H1 (cell line): Measurements from ENCODE around the gene PLB1. TPM values are rescaled to one million over a fixed set of nuclear protein-coding genes. Genes with fewer than 3 reads are reported as not detected.

Experiments used
- CTCF ChIA-PET: fragments of 300-600 bp; sonication (Branson Sonifier 250); formaldehyde crosslinking; loops from one replicate; lab custom pipeline; 2021; ENCODE audit not compliant: partially characterized antibody; lab: Charles Lee
- POLR2A ChIA-PET: fragments of 300-600 bp; sonication (Branson Sonifier 250); formaldehyde crosslinking; loops from one replicate; lab custom pipeline; 2021; ENCODE audit warnings: inconsistent platforms; ENCODE audit not compliant: partially characterized antibody; lab: Charles Lee
- DNase-seq, 2 experiments: peaks; one replicate each; pipeline versions ENCODE4 v3.0.0 to v3.0.0-alpha.2; 2010 to 2022; ENCODE audit warnings: low spot score in 2 of 2, low read depth in 1 of 2, mixed read lengths in 1 of 2
- FAIRE-seq: peaks from 2 replicates; lab custom pipeline; 2011; peaks lifted over from hg19 to GRCh38; lab: Jason Lieb, UNC
- H2AFZ ChIP-seq: 2 replicates; pipeline ENCODE4 v1.8.1; 2012; ENCODE audit warnings: low read length, inconsistent platforms
- H2AK5ac ChIP-seq: 2 replicates; pipeline ENCODE4 v1.6.1; 2013; ENCODE audit warnings: low read depth, low read length
- H2BK120ac ChIP-seq: replicated peaks from 2 replicates; pipeline ENCODE3; 2013; ENCODE audit warnings: low read depth, low read length, inconsistent platforms
- H2BK12ac ChIP-seq: 2 replicates; pipeline ENCODE4 v1.6.1; 2013; ENCODE audit warnings: low read depth, low read length
- H2BK15ac ChIP-seq: 2 replicates; pipeline ENCODE4 v1.6.1; 2013; ENCODE audit warnings: low read length
- H2BK20ac ChIP-seq: 2 replicates; pipeline ENCODE4 v1.6.1; 2013; ENCODE audit warnings: low read length
- H2BK5ac ChIP-seq: 2 replicates; pipeline ENCODE4 v1.6.1; 2013; ENCODE audit warnings: low read depth, low read length
- H3K14ac ChIP-seq: 2 replicates; pipeline ENCODE4 v1.6.1; 2013; ENCODE audit warnings: inconsistent platforms; ENCODE audit not compliant: insufficient read length
- H3K18ac ChIP-seq: 2 replicates; pipeline ENCODE4 v1.6.1; 2013; ENCODE audit warnings: low read length; ENCODE audit errors: extremely low read depth
- H3K23ac ChIP-seq: 2 replicates; pipeline ENCODE4 v1.6.1; 2013; ENCODE audit warnings: inconsistent platforms; ENCODE audit not compliant: insufficient read length
- H3K23me2 ChIP-seq: 2 replicates; pipeline ENCODE4 v1.6.1; 2013; ENCODE audit warnings: low read depth, low read length
- H3K27ac ChIP-seq: 2 replicates; pipeline ENCODE4 v1.6.1; 2011; ENCODE audit warnings: low read depth, low read length, inconsistent platforms
- H3K27me3 ChIP-seq, 4 experiments: replicated peaks in 1 of 4; 1 replicate in 1 of 4; 2 replicates in 3 of 4; pipeline versions ENCODE4 v1.6.1 to v1.8.1; 2011 to 2013; ENCODE audit warnings: low read length in 3 of 4, mild to moderate bottlenecking in 3 of 4, inconsistent platforms in 2 of 4, mixed read lengths in 2 of 4, moderate library complexity in 1 of 4; ENCODE audit not compliant: control insufficient read depth in 3 of 4, insufficient read depth in 3 of 4; ENCODE audit errors: extremely low read depth in 1 of 4
- H3K36me3 ChIP-seq, 4 experiments: 2 replicates each; pipeline versions ENCODE4 v1.6.1 to v1.8.1; 2011 to 2013; ENCODE audit warnings: mild to moderate bottlenecking in 4 of 4, low read length in 3 of 4, moderate library complexity in 2 of 4, control low read depth in 1 of 4, inconsistent platforms in 1 of 4; ENCODE audit not compliant: insufficient read depth in 4 of 4, control insufficient read depth in 2 of 4
- H3K4ac ChIP-seq: replicated peaks from 2 replicates; pipeline ENCODE3; 2013; ENCODE audit warnings: low read length, low read depth, mixed read lengths, inconsistent platforms; ENCODE audit not compliant: insufficient read length
- H3K4me1 ChIP-seq, 4 experiments: replicated peaks in 1 of 4; 1 replicate in 1 of 4; 2 replicates in 3 of 4; pipeline versions ENCODE4 v1.6.1 to v1.8.1; 2011 to 2013; ENCODE audit warnings: low read length in 3 of 4, inconsistent platforms in 2 of 4, mixed read lengths in 1 of 4; ENCODE audit not compliant: insufficient read depth in 4 of 4, control insufficient read depth in 3 of 4
- H3K4me2 ChIP-seq, 2 experiments: 2 replicates each; pipeline versions ENCODE4 v1.6.1 to v1.8.1; 2011 to 2013; ENCODE audit warnings: low read depth in 2 of 2, low read length in 2 of 2, control low read depth in 1 of 2, inconsistent platforms in 1 of 2, mild to moderate bottlenecking in 1 of 2; ENCODE audit not compliant: insufficient read depth in 1 of 2
- H3K4me3 ChIP-seq, 4 experiments: fragments of 200-600, 300-600 bp in 1 of 4; sonication (generic), shearing (Covaris generic), sonication (Bioruptor Twin) in 1 of 4; 2 replicates each; pipeline versions ENCODE4 v1.5.1 to v1.8.1; 2011 to 2016; ENCODE audit warnings: low read length in 4 of 4, low read depth in 3 of 4, control low read depth in 2 of 4, inconsistent platforms in 2 of 4, mild to moderate bottlenecking in 2 of 4, mixed read lengths in 1 of 4, moderate library complexity in 1 of 4; ENCODE audit not compliant: insufficient read depth in 2 of 4; ENCODE audit errors: extremely low read depth in 1 of 4
- H3K56ac ChIP-seq: replicated peaks from 2 replicates; pipeline ENCODE3; 2013; ENCODE audit warnings: low read depth, mild to moderate bottlenecking, mixed read lengths, low read length, inconsistent platforms; ENCODE audit not compliant: insufficient read length
- H3K79me1 ChIP-seq: 2 replicates; pipeline ENCODE4 v1.6.1; 2013; ENCODE audit warnings: low read depth, low read length, control low read depth
- H3K79me2 ChIP-seq, 2 experiments: 2 replicates each; pipeline versions ENCODE4 v1.6.1 to v1.8.1; 2012 to 2013; ENCODE audit warnings: low read length in 2 of 2, mild to moderate bottlenecking in 2 of 2, inconsistent platforms in 1 of 2; ENCODE audit not compliant: insufficient read depth in 2 of 2, control insufficient read depth in 1 of 2
- H3K9ac ChIP-seq, 4 experiments: replicated peaks in 1 of 4; 1 replicate in 1 of 4; 2 replicates in 3 of 4; pipeline versions ENCODE4 v1.6.1 to v1.8.1; 2011 to 2013; ENCODE audit warnings: low read depth in 3 of 4, low read length in 3 of 4, control low read depth in 2 of 4, mild to moderate bottlenecking in 2 of 4, moderate library complexity in 2 of 4, inconsistent platforms in 1 of 4; ENCODE audit errors: extremely low read depth in 1 of 4
- H3K9me3 ChIP-seq, 2 experiments: 2 replicates each; pipeline versions ENCODE4 v1.6.1 to v1.8.1; 2012 to 2013; ENCODE audit warnings: mild to moderate bottlenecking in 2 of 2, moderate library complexity in 2 of 2, control low read depth in 1 of 2, inconsistent platforms in 1 of 2, low read depth in 1 of 2, low read length in 1 of 2, mixed read lengths in 1 of 2; ENCODE audit not compliant: insufficient read depth in 2 of 2
- H4K20me1 ChIP-seq, 2 experiments: replicated peaks in 1 of 2; 2 replicates each; pipeline versions ENCODE3 to v1.8.1; 2011 to 2013; ENCODE audit warnings: inconsistent platforms in 2 of 2, low read length in 2 of 2, mild to moderate bottlenecking in 1 of 2; ENCODE audit not compliant: insufficient read depth in 2 of 2, control insufficient read depth in 1 of 2
- H4K5ac ChIP-seq: 2 replicates; pipeline ENCODE4 v1.6.1; 2013; ENCODE audit warnings: low read length, low read depth, mixed read lengths, inconsistent platforms; ENCODE audit not compliant: insufficient read length
- H4K8ac ChIP-seq: 2 replicates; pipeline ENCODE4 v1.8.0; 2013; ENCODE audit warnings: mild to moderate bottlenecking, moderate library complexity, low read length, inconsistent platforms; ENCODE audit not compliant: insufficient read depth; ENCODE audit errors: extremely low read depth
- H4K91ac ChIP-seq: replicated peaks from 2 replicates; pipeline ENCODE3; 2013; ENCODE audit warnings: low read length, mixed read lengths, inconsistent platforms; ENCODE audit not compliant: insufficient read length
- BCL11A ChIP-seq, 2 experiments: IDR thresholded peaks; one replicate each; pipeline ENCODE4 v1.6.1; 2011; ENCODE audit warnings: low read depth in 2 of 2, low read length in 2 of 2, mild to moderate bottlenecking in 2 of 2
- CEBPB ChIP-seq: IDR thresholded peaks from 2 replicates; pipeline ENCODE4 v1.6.1; 2012; ENCODE audit warnings: low read depth, low read length
- CHD2 ChIP-seq: IDR thresholded peaks from 2 replicates; pipeline ENCODE4 v1.6.1; 2012; ENCODE audit warnings: low read length, improper control_type of control experiment
- EP300 ChIP-seq, 2 experiments: IDR thresholded peaks; 1 replicate in 1 of 2; 2 replicates in 1 of 2; pipeline ENCODE4 v1.6.1; 2011 to 2012; ENCODE audit warnings: low read depth in 2 of 2, low read length in 2 of 2, mild to moderate bottlenecking in 2 of 2, borderline replicate concordance in 1 of 2, inconsistent platforms in 1 of 2, moderate library complexity in 1 of 2
- KDM4A ChIP-seq: IDR thresholded peaks from one replicate; pipeline ENCODE4 v1.7.1; 2012; ENCODE audit warnings: low read depth, mild to moderate bottlenecking, moderate library complexity, low read length, inconsistent platforms; ENCODE audit not compliant: severe bottlenecking
- MAX ChIP-seq: IDR thresholded peaks from 2 replicates; pipeline ENCODE4 v1.6.1; 2012; ENCODE audit warnings: inconsistent platforms
- POLR2AphosphoS5 ChIP-seq: IDR thresholded peaks from 2 replicates; pipeline ENCODE4 v1.6.1; 2011; ENCODE audit warnings: low read depth, low read length
- SAP30 ChIP-seq: fragments of 300-600 bp; sonication (generic); IDR thresholded peaks from 2 replicates; pipeline ENCODE4 v1.7.1; 2012; ENCODE audit warnings: low read length, moderate library complexity, mild to moderate bottlenecking, inconsistent platforms; ENCODE audit not compliant: insufficient read depth, insufficient replicate concordance
- SIRT6 ChIP-seq: IDR thresholded peaks from one replicate; pipeline ENCODE4 v1.7.1; 2012; ENCODE audit warnings: low read length, inconsistent platforms
- SP4 ChIP-seq: IDR thresholded peaks from 2 replicates; pipeline ENCODE4 v1.6.1; 2012; ENCODE audit warnings: low read length, inconsistent platforms
- YY1 ChIP-seq: IDR thresholded peaks from 2 replicates; pipeline ENCODE4 v1.6.1; 2011; ENCODE audit warnings: low read depth, mild to moderate bottlenecking, low read length
- WGBS, 2 experiments: shearing (Covaris generic) in 1 of 2; methylation state at CpG; one replicate each; pipeline versions ENCODE4 v1.1.6 to v1.1.7; 2013 to 2015; ENCODE audit warnings: low lambda C conversion rate in 2 of 2, mixed read lengths in 2 of 2, inconsistent platforms in 1 of 2, low coverage in 1 of 2, missing lambda C conversion rate in 1 of 2; ENCODE audit not compliant: insufficient replicate concordance in 2 of 2, insufficient coverage in 1 of 2, insufficient read length in 1 of 2; ENCODE audit errors: extremely low coverage in 1 of 2, missing lambda C conversion rate in 1 of 2; 5-methylcytosine and 5-hydroxymethylcytosine counted together
- polyA plus RNA-seq, 7 experiments: library from polyadenylated mRNA; depleted of rRNA in 3 of 7; stranded (reverse) in 5 of 7; unstranded in 2 of 7; fragments of >200 nt in 5 of 7; fragments of 200-250 nt in 2 of 7; gene quantifications; 1 replicate in 5 of 7; 2 replicates in 1 of 7; 4 replicates in 1 of 7; pipeline versions ENCODE4 v1.2.1 to v1.2.3, GENCODE V29; 2011 to 2013; ENCODE audit warnings: missing spikeins in 2 of 7, mixed read lengths in 2 of 7
- total RNA-seq: library from RNA; stranded (reverse); fragmentation: NEBNext Ultra II Directional; extraction: Animal tissue kit (Norgen Biotek cat#: 25700); gene quantifications from 2 replicates; pipeline ENCODE4 v1.2.1, GENCODE V29; 2021

The PLB1 gene
- total and polyA plus RNA-seq, 2 of the 8 experiments (the other 6 are each of a cell fraction or from before 2014, with no cell fraction given) = 0.20 to 0.36 TPM

DNA sequence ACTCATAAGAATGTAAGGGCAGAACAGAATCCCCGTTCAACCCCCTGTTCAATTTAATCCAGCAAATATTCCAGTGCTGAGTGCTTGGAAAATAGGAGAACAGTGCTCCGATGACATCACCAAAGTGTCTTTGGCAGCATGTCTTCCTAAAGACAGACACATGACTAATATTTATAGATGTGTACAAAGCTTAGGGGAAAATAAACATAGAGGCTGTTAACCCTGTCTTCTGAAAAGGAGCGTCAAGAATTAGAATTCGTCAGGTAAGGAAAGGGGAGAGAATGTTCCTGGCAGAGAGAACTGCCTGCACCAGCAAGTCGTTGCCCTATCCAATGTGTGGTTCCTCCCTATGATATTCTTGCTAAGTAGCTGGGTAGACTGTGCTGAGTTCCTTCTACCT is 72.7 kb downstream of the PLB1 start:
- Histone ChIP-seq H3K9me3 (no peaks in the 10 kb centered on the region), H2BK5ac (no peak overlapping the region), H3K14ac (no peak overlapping the region), H4K5ac (no peak overlapping the region), H3K56ac (no peak overlapping the region), H3K4me2 (no peak overlapping the region), H4K20me1 (no peaks in the 10 kb centered on the region), H3K23me2 (no peaks in the 10 kb centered on the region; the same call in 1 of the 2 replicates), H3K23ac (no peak overlapping the region), H4K91ac (no peak overlapping the region), H3K79me2 (no peaks in the 10 kb centered on the region), H2AFZ (no peak overlapping the region), H2BK120ac (no peak overlapping the region), H3K4me3 (no peak overlapping the region), H3K79me1 (no peaks in the 10 kb centered on the region), H2BK20ac (no peak overlapping the region), H3K27me3 (peaks cover 0 to 5% (median 1%) of the 10 kb centered on the region in 4 experiments; a peak in 1 of 7 replicates), H3K4me1 (no peaks in the 10 kb centered on the region; a peak in 1 of 7 replicates), H2BK15ac (no peak overlapping the region), H2AK5ac (no peak overlapping the region), H2BK12ac (no peak overlapping the region), H3K36me3 (no peaks in the 10 kb centered on the region), H3K18ac (no peak overlapping the region), H3K27ac (no peak overlapping the region), H4K8ac (no peak overlapping the region), H3K4ac (no peak overlapping the region), H3K9ac (no peak overlapping the region)
- ChIA-PET POLR2A (no interaction called here), CTCF (interaction anchor here (1.1 to 7.0 kb wide), 4 partner anchors 11 to 240 kb away, joined by 3 to 55 read pairs (median 26); no protein-coding TSS in a partner anchor)
- WGBS, 2 experiments = 69% methylated on average over 5 of the region's 5 CpGs; no CpG with 5 or more reads in 1 of the 2 experiments
- DNase-seq (no peak), FAIRE-seq (no peak)
- no peak for TF ChIP-seq YY1
- no peak for TF ChIP-seq BCL11A (IDR thresholded peaks at IDR 0.05; ENCODE audit: low read depth in 2 of 2, low read length in 2 of 2)
- no peak for TF ChIP-seq KDM4A
- no peak for TF ChIP-seq SIRT6
- TF ChIP-seq CEBPB = no peak
- no peak for TF ChIP-seq EP300 (IDR thresholded peaks at IDR 0.05; ENCODE audit: borderline replicate concordance in 1 of 2, low read depth in 2 of 2, low read length in 2 of 2)
- no peak for TF ChIP-seq SAP30
- no peak for TF ChIP-seq CHD2
- no peak for TF ChIP-seq SP4
- TF ChIP-seq MAX = no peak
- TF ChIP-seq POLR2AphosphoS5 = no peak
